SIG-M5 (cell line): ENCODE measurements around the gene LPXN.

Experiments
- DNase-seq: peaks from one replicate; lab custom pipeline; 2025; lab: John Stamatoyannopoulos, UW

LPXN gene

GRCh38 chr11:58575377-58576020, at the start of gene LPXN:
TSS of gene LPXN (minus strand) at chr11:58575856. CDS start at chr11:58575772, 84 bp downstream.
- DNase-seq, result peak; percentile 50

- DNase-seq, result no peak
These were observed 49.4 kb upstream of the LPXN start for GRCh38 chr11:58625086-58625485.

GRCh38 chr11:58622344-58622743, 46.7 kb upstream of the LPXN start, which contains the start of gene CNTF:
TSS of gene CNTF (plus strand) at chr11:58622665. CDS start at chr11:58622753, 88 bp downstream.
- DNase-seq, result no peak

GRCh38 chr11:58621586-58622262, 46.1 kb upstream of the LPXN start:
- DNase-seq, result no peak

- DNase-seq, result no peak
These were observed 42.4 kb upstream of the LPXN start for GRCh38 chr11:58617976-58618557.

- no peak for DNase-seq
These were observed 40.9 kb upstream of the LPXN start for GRCh38 chr11:58616594-58616993.

GRCh38 chr11:58615559-58615958, 39.9 kb upstream of the LPXN start:
- no peak for DNase-seq

- no peak for DNase-seq
These were observed 37.6 kb upstream of the LPXN start for GRCh38 chr11:58613228-58613627.

- no peak for DNase-seq
These were observed 34.1 kb upstream of the LPXN start for GRCh38 chr11:58609723-58610122.

- no peak for DNase-seq
These were observed 32.7 kb upstream of the LPXN start for GRCh38 chr11:58608331-58608730.

- DNase-seq, result no peak
These were observed 31.5 kb upstream of the LPXN start for GRCh38 chr11:58606930-58607714.

- DNase-seq, result no peak
These were observed 24.9 kb upstream of the LPXN start for GRCh38 chr11:58600510-58600909.

GRCh38 chr11:58597486-58598144, 22.0 kb upstream of the LPXN start:
- no peak for DNase-seq

- DNase-seq, result no peak
These were observed 21.0 kb upstream of the LPXN start for GRCh38 chr11:58596621-58597020.

- DNase-seq, result no peak
These were observed 19.2 kb upstream of the LPXN start for GRCh38 chr11:58594826-58595225.

- DNase-seq, result no peak
These were observed 17.3 kb upstream of the LPXN start for GRCh38 chr11:58592760-58593472.

- DNase-seq, result no peak
These were observed 16.0 kb upstream of the LPXN start for GRCh38 chr11:58591659-58592058.

GRCh38 chr11:58586998-58587397, 11.3 kb upstream of the LPXN start:
- no peak for DNase-seq

- no peak for DNase-seq
These were observed 6.8 kb upstream of the LPXN start for GRCh38 chr11:58582437-58582836.

GRCh38 chr11:58580311-58580710, 4.7 kb upstream of the LPXN start:
- DNase-seq, result no peak
